H1 (cell line): ENCODE data around the gene EN1. TPM values are rescaled to one million over a fixed set of nuclear protein-coding genes. Genes with fewer than 3 reads are reported as not detected.

ENCODE experiments used
- CTCF ChIA-PET: fragments of 300-600 bp; sonication (Branson Sonifier 250); formaldehyde crosslinking; loops from one replicate; lab custom pipeline; 2021; ENCODE audit not compliant: partially characterized antibody; lab: Charles Lee
- POLR2A ChIA-PET: fragments of 300-600 bp; sonication (Branson Sonifier 250); formaldehyde crosslinking; loops from one replicate; lab custom pipeline; 2021; ENCODE audit warnings: inconsistent platforms; ENCODE audit not compliant: partially characterized antibody; lab: Charles Lee
- DNase-seq, 2 experiments: peaks; one replicate each; pipeline versions ENCODE4 v3.0.0 to v3.0.0-alpha.2; 2010 to 2022; ENCODE audit warnings: low spot score in 2 of 2, low read depth in 1 of 2, mixed read lengths in 1 of 2
- FAIRE-seq: peaks from 2 replicates; lab custom pipeline; 2011; peaks lifted over from hg19 to GRCh38; lab: Jason Lieb, UNC
- H2AFZ ChIP-seq: 2 replicates; pipeline ENCODE4 v1.8.1; 2012; ENCODE audit warnings: low read length, inconsistent platforms
- H2AK5ac ChIP-seq: 2 replicates; pipeline ENCODE4 v1.6.1; 2013; ENCODE audit warnings: low read depth, low read length
- H2BK120ac ChIP-seq: replicated peaks from 2 replicates; pipeline ENCODE3; 2013; ENCODE audit warnings: low read depth, low read length, inconsistent platforms
- H2BK12ac ChIP-seq: 2 replicates; pipeline ENCODE4 v1.6.1; 2013; ENCODE audit warnings: low read depth, low read length
- H2BK15ac ChIP-seq: 2 replicates; pipeline ENCODE4 v1.6.1; 2013; ENCODE audit warnings: low read length
- H2BK20ac ChIP-seq: 2 replicates; pipeline ENCODE4 v1.6.1; 2013; ENCODE audit warnings: low read length
- H2BK5ac ChIP-seq: 2 replicates; pipeline ENCODE4 v1.6.1; 2013; ENCODE audit warnings: low read depth, low read length
- H3K14ac ChIP-seq: 2 replicates; pipeline ENCODE4 v1.6.1; 2013; ENCODE audit warnings: inconsistent platforms; ENCODE audit not compliant: insufficient read length
- H3K18ac ChIP-seq: 2 replicates; pipeline ENCODE4 v1.6.1; 2013; ENCODE audit warnings: low read length; ENCODE audit errors: extremely low read depth
- H3K23ac ChIP-seq: 2 replicates; pipeline ENCODE4 v1.6.1; 2013; ENCODE audit warnings: inconsistent platforms; ENCODE audit not compliant: insufficient read length
- H3K23me2 ChIP-seq: 2 replicates; pipeline ENCODE4 v1.6.1; 2013; ENCODE audit warnings: low read depth, low read length
- H3K27ac ChIP-seq: 2 replicates; pipeline ENCODE4 v1.6.1; 2011; ENCODE audit warnings: low read depth, low read length, inconsistent platforms
- H3K27me3 ChIP-seq, 4 experiments: replicated peaks in 1 of 4; 1 replicate in 1 of 4; 2 replicates in 3 of 4; pipeline versions ENCODE4 v1.6.1 to v1.8.1; 2011 to 2013; ENCODE audit warnings: low read length in 3 of 4, mild to moderate bottlenecking in 3 of 4, inconsistent platforms in 2 of 4, mixed read lengths in 2 of 4, moderate library complexity in 1 of 4; ENCODE audit not compliant: control insufficient read depth in 3 of 4, insufficient read depth in 3 of 4; ENCODE audit errors: extremely low read depth in 1 of 4
- H3K36me3 ChIP-seq, 4 experiments: 2 replicates each; pipeline versions ENCODE4 v1.6.1 to v1.8.1; 2011 to 2013; ENCODE audit warnings: mild to moderate bottlenecking in 4 of 4, low read length in 3 of 4, moderate library complexity in 2 of 4, control low read depth in 1 of 4, inconsistent platforms in 1 of 4; ENCODE audit not compliant: insufficient read depth in 4 of 4, control insufficient read depth in 2 of 4
- H3K4ac ChIP-seq: replicated peaks from 2 replicates; pipeline ENCODE3; 2013; ENCODE audit warnings: low read length, low read depth, mixed read lengths, inconsistent platforms; ENCODE audit not compliant: insufficient read length
- H3K4me1 ChIP-seq, 4 experiments: replicated peaks in 1 of 4; 1 replicate in 1 of 4; 2 replicates in 3 of 4; pipeline versions ENCODE4 v1.6.1 to v1.8.1; 2011 to 2013; ENCODE audit warnings: low read length in 3 of 4, inconsistent platforms in 2 of 4, mixed read lengths in 1 of 4; ENCODE audit not compliant: insufficient read depth in 4 of 4, control insufficient read depth in 3 of 4
- H3K4me2 ChIP-seq, 2 experiments: 2 replicates each; pipeline versions ENCODE4 v1.6.1 to v1.8.1; 2011 to 2013; ENCODE audit warnings: low read depth in 2 of 2, low read length in 2 of 2, control low read depth in 1 of 2, inconsistent platforms in 1 of 2, mild to moderate bottlenecking in 1 of 2; ENCODE audit not compliant: insufficient read depth in 1 of 2
- H3K4me3 ChIP-seq, 4 experiments: fragments of 200-600, 300-600 bp in 1 of 4; sonication (generic), shearing (Covaris generic), sonication (Bioruptor Twin) in 1 of 4; 2 replicates each; pipeline versions ENCODE4 v1.5.1 to v1.8.1; 2011 to 2016; ENCODE audit warnings: low read length in 4 of 4, low read depth in 3 of 4, control low read depth in 2 of 4, inconsistent platforms in 2 of 4, mild to moderate bottlenecking in 2 of 4, mixed read lengths in 1 of 4, moderate library complexity in 1 of 4; ENCODE audit not compliant: insufficient read depth in 2 of 4; ENCODE audit errors: extremely low read depth in 1 of 4
- H3K56ac ChIP-seq: replicated peaks from 2 replicates; pipeline ENCODE3; 2013; ENCODE audit warnings: low read depth, mild to moderate bottlenecking, mixed read lengths, low read length, inconsistent platforms; ENCODE audit not compliant: insufficient read length
- H3K79me1 ChIP-seq: 2 replicates; pipeline ENCODE4 v1.6.1; 2013; ENCODE audit warnings: low read depth, low read length, control low read depth
- H3K79me2 ChIP-seq, 2 experiments: 2 replicates each; pipeline versions ENCODE4 v1.6.1 to v1.8.1; 2012 to 2013; ENCODE audit warnings: low read length in 2 of 2, mild to moderate bottlenecking in 2 of 2, inconsistent platforms in 1 of 2; ENCODE audit not compliant: insufficient read depth in 2 of 2, control insufficient read depth in 1 of 2
- H3K9ac ChIP-seq, 4 experiments: replicated peaks in 1 of 4; 1 replicate in 1 of 4; 2 replicates in 3 of 4; pipeline versions ENCODE4 v1.6.1 to v1.8.1; 2011 to 2013; ENCODE audit warnings: low read depth in 3 of 4, low read length in 3 of 4, control low read depth in 2 of 4, mild to moderate bottlenecking in 2 of 4, moderate library complexity in 2 of 4, inconsistent platforms in 1 of 4; ENCODE audit errors: extremely low read depth in 1 of 4
- H3K9me3 ChIP-seq, 2 experiments: 2 replicates each; pipeline versions ENCODE4 v1.6.1 to v1.8.1; 2012 to 2013; ENCODE audit warnings: mild to moderate bottlenecking in 2 of 2, moderate library complexity in 2 of 2, control low read depth in 1 of 2, inconsistent platforms in 1 of 2, low read depth in 1 of 2, low read length in 1 of 2, mixed read lengths in 1 of 2; ENCODE audit not compliant: insufficient read depth in 2 of 2
- H4K20me1 ChIP-seq, 2 experiments: replicated peaks in 1 of 2; 2 replicates each; pipeline versions ENCODE3 to v1.8.1; 2011 to 2013; ENCODE audit warnings: inconsistent platforms in 2 of 2, low read length in 2 of 2, mild to moderate bottlenecking in 1 of 2; ENCODE audit not compliant: insufficient read depth in 2 of 2, control insufficient read depth in 1 of 2
- H4K5ac ChIP-seq: 2 replicates; pipeline ENCODE4 v1.6.1; 2013; ENCODE audit warnings: low read length, low read depth, mixed read lengths, inconsistent platforms; ENCODE audit not compliant: insufficient read length
- H4K8ac ChIP-seq: 2 replicates; pipeline ENCODE4 v1.8.0; 2013; ENCODE audit warnings: mild to moderate bottlenecking, moderate library complexity, low read length, inconsistent platforms; ENCODE audit not compliant: insufficient read depth; ENCODE audit errors: extremely low read depth
- H4K91ac ChIP-seq: replicated peaks from 2 replicates; pipeline ENCODE3; 2013; ENCODE audit warnings: low read length, mixed read lengths, inconsistent platforms; ENCODE audit not compliant: insufficient read length
- CHD2 ChIP-seq: IDR thresholded peaks from 2 replicates; pipeline ENCODE4 v1.6.1; 2012; ENCODE audit warnings: low read length, improper control_type of control experiment
- CTBP2 ChIP-seq: IDR thresholded peaks from 2 replicates; pipeline ENCODE4 v1.7.0; 2011; ENCODE audit warnings: borderline replicate concordance, mild to moderate bottlenecking, moderate library complexity, mixed read lengths, low read length; ENCODE audit not compliant: insufficient read depth, insufficient read length
- EP300 ChIP-seq, 2 experiments: IDR thresholded peaks; 1 replicate in 1 of 2; 2 replicates in 1 of 2; pipeline ENCODE4 v1.6.1; 2011 to 2012; ENCODE audit warnings: low read depth in 2 of 2, low read length in 2 of 2, mild to moderate bottlenecking in 2 of 2, borderline replicate concordance in 1 of 2, inconsistent platforms in 1 of 2, moderate library complexity in 1 of 2
- JUN ChIP-seq: IDR thresholded peaks from 2 replicates; pipeline ENCODE4 v1.6.1; 2011; ENCODE audit warnings: low read depth, mild to moderate bottlenecking, improper control_type of control experiment, low read length
- YY1 ChIP-seq: IDR thresholded peaks from 2 replicates; pipeline ENCODE4 v1.6.1; 2011; ENCODE audit warnings: low read depth, mild to moderate bottlenecking, low read length
- WGBS, 2 experiments: shearing (Covaris generic) in 1 of 2; methylation state at CpG; one replicate each; pipeline versions ENCODE4 v1.1.6 to v1.1.7; 2013 to 2015; ENCODE audit warnings: low lambda C conversion rate in 2 of 2, mixed read lengths in 2 of 2, inconsistent platforms in 1 of 2, low coverage in 1 of 2, missing lambda C conversion rate in 1 of 2; ENCODE audit not compliant: insufficient replicate concordance in 2 of 2, insufficient coverage in 1 of 2, insufficient read length in 1 of 2; ENCODE audit errors: extremely low coverage in 1 of 2, missing lambda C conversion rate in 1 of 2; 5-methylcytosine and 5-hydroxymethylcytosine counted together
- polyA plus RNA-seq, 7 experiments: library from polyadenylated mRNA; depleted of rRNA in 3 of 7; stranded (reverse) in 5 of 7; unstranded in 2 of 7; fragments of >200 nt in 5 of 7; fragments of 200-250 nt in 2 of 7; gene quantifications; 1 replicate in 5 of 7; 2 replicates in 1 of 7; 4 replicates in 1 of 7; pipeline versions ENCODE4 v1.2.1 to v1.2.3, GENCODE V29; 2011 to 2013; ENCODE audit warnings: missing spikeins in 2 of 7, mixed read lengths in 2 of 7
- total RNA-seq: library from RNA; stranded (reverse); fragmentation: NEBNext Ultra II Directional; extraction: Animal tissue kit (Norgen Biotek cat#: 25700); gene quantifications from 2 replicates; pipeline ENCODE4 v1.2.1, GENCODE V29; 2021

EN1 gene
- total and polyA plus RNA-seq, 2 of the 8 experiments (the other 6 are each of a cell fraction or from before 2014, with no cell fraction given) = not detected

DNA sequence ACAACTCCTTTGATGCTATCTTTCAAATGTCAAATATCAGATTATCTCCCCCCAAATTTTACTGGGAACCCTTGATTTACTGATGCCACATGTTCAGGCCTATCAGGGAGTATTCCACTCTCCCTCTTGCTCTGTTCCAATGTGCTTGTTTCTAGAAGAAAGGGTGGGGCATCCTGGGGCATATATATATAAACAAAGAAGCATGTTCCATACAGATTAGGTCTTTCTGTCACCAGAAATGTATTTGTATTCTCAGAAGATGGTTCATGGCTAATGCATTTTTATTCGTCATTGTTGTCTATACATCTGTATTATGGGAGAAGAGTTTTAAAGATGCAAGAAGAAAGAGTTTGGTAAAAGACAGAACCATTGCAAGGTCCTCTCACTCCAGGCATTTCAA lies 24.9 kb downstream of the EN1 start:
- Histone ChIP-seq H3K9me3 (no peaks in the 10 kb centered on the region), H3K4me3 (no peak overlapping the region), H4K91ac (no peak overlapping the region), H3K79me2 (no peaks in the 10 kb centered on the region), H3K4ac (no peak overlapping the region), H3K9ac (no peak overlapping the region), H3K14ac (no peak overlapping the region), H3K18ac (no peak overlapping the region), H2BK15ac (no peak overlapping the region), H2AFZ (no peak overlapping the region), H2BK5ac (no peak overlapping the region), H3K4me2 (no peak overlapping the region), H3K4me1 (no peaks in the 10 kb centered on the region; a peak in 4 of 7 replicates), H3K27ac (no peak overlapping the region), H3K27me3 (no peaks in the 10 kb centered on the region), H4K5ac (no peak overlapping the region), H4K8ac (no peak overlapping the region), H3K36me3 (no peaks in the 10 kb centered on the region), H2BK20ac (no peak overlapping the region), H3K23me2 (no peaks in the 10 kb centered on the region), H2BK12ac (no peak overlapping the region)
- DNase-seq = no peak
- no peak for FAIRE-seq
- TF ChIP-seq YY1 (no peak), CHD2 (no peak), CTBP2 (no peak), EP300 (IDR thresholded peaks at IDR 0.05; ENCODE audit: borderline replicate concordance in 1 of 2, low read depth in 2 of 2, low read length in 2 of 2) (no peak), JUN (no peak)
- TF ChIP-seq, all 59 proteins: peak for 0
- ChIA-PET POLR2A (no interaction called here), CTCF (interaction anchor here (0.8 to 1.7 kb wide), 3 partner anchors 11 to 59 kb away, joined by 3 read pairs; no protein-coding TSS in a partner anchor)
- Histone ChIP-seq H2AK5ac (no peak overlapping the region), H3K79me1 (no peaks in the 10 kb centered on the region), H4K20me1 (no peaks in the 10 kb centered on the region), H2BK120ac (no peak overlapping the region), H3K56ac (no peak overlapping the region), H3K23ac (no peak overlapping the region)
- 41% methylated on average over 1 of the region's 1 CpG; no CpG with 5 or more reads in 1 of the 2 experiments for WGBS, 2 experiments
